ENCODE results near the gene PHF11. TPM values are rescaled to one million over a fixed set of nuclear protein-coding genes. Genes with fewer than 3 reads are reported as not detected.

PHF11 gene
- total and polyA plus RNA-seq, 2 experiments from 2014 or later: 7.4 to 13.5 TPM

DNA sequence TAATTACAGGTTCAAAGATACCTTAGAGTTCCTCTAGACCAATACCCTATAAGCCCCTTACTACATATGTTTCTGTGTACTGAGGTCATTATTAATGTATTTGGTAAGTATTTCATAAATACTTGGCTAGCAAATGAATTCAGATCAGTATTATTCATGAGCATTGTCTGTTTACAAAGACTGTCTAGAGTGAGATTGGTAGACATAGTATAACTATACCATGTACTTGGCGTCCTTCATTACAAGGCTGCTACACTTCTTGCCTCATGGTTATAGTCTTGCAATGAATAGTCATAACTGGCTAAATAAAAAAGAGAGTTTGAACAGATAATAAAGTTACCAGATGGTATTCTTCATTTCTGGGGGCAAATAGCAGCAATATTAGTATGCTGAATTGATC lies 39.6 kb upstream of the PHF11 start (continued):
- TF ChIP-seq, protein P1, sequence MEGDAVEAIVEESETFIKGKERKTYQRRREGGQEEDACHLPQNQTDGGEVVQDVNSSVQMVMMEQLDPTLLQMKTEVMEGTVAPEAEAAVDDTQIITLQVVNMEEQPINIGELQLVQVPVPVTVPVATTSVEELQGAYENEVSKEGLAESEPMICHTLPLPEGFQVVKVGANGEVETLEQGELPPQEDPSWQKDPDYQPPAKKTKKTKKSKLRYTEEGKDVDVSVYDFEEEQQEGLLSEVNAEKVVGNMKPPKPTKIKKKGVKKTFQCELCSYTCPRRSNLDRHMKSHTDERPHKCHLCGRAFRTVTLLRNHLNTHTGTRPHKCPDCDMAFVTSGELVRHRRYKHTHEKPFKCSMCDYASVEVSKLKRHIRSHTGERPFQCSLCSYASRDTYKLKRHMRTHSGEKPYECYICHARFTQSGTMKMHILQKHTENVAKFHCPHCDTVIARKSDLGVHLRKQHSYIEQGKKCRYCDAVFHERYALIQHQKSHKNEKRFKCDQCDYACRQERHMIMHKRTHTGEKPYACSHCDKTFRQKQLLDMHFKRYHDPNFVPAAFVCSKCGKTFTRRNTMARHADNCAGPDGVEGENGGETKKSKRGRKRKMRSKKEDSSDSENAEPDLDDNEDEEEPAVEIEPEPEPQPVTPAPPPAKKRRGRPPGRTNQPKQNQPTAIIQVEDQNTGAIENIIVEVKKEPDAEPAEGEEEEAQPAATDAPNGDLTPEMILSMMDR (conservative IDR thresholded peaks at IDR 0.05; ENCODE audit: low read depth in 2 of 2): no peak
- TF ChIP-seq ZNF114 (CRISPR knock-in tag; IDR thresholded peaks at IDR 0.05): no peak
- TF ChIP-seq, protein P2, sequence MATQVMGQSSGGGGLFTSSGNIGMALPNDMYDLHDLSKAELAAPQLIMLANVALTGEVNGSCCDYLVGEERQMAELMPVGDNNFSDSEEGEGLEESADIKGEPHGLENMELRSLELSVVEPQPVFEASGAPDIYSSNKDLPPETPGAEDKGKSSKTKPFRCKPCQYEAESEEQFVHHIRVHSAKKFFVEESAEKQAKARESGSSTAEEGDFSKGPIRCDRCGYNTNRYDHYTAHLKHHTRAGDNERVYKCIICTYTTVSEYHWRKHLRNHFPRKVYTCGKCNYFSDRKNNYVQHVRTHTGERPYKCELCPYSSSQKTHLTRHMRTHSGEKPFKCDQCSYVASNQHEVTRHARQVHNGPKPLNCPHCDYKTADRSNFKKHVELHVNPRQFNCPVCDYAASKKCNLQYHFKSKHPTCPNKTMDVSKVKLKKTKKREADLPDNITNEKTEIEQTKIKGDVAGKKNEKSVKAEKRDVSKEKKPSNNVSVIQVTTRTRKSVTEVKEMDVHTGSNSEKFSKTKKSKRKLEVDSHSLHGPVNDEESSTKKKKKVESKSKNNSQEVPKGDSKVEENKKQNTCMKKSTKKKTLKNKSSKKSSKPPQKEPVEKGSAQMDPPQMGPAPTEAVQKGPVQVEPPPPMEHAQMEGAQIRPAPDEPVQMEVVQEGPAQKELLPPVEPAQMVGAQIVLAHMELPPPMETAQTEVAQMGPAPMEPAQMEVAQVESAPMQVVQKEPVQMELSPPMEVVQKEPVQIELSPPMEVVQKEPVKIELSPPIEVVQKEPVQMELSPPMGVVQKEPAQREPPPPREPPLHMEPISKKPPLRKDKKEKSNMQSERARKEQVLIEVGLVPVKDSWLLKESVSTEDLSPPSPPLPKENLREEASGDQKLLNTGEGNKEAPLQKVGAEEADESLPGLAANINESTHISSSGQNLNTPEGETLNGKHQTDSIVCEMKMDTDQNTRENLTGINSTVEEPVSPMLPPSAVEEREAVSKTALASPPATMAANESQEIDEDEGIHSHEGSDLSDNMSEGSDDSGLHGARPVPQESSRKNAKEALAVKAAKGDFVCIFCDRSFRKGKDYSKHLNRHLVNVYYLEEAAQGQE (IDR thresholded peaks at IDR 0.05; ENCODE audit: unreplicated experiment): no peak
- no peak for TF ChIP-seq EZH2 (IDR thresholded peaks at IDR 0.05; ENCODE audit: low read depth, unreplicated experiment)

DNA sequence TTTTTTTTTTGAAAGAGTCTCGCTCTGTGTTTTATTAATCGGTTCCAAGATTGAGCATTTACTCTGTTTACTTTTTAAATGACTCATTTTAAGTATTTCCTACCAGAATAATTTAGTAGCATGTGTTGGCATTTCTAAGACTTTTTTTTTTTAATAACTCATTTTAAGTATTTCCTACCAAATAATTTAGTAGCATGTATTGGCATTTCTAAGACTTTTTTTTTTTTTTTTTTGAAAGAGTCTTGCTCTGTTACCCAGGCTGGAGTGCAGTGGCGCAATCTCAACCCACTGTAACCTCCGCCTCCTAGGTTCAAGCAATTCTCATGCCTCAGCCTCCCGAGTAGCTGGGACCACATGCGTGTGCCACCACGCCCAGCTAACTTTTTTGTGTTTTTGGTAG lies 38.5 kb upstream of the PHF11 start:
- H3K79me2 ChIP-seq (replicated peaks; ENCODE audit: insufficient read depth): no peaks in the 10 kb centered on the region
- peaks cover 4% of the 10 kb centered on the region; the same call in 1 of the 2 replicates for H3K36me3 ChIP-seq (ENCODE audit: insufficient read depth)
- no peaks in the 10 kb centered on the region for H3K27me3 Mint-ChIP-seq (ENCODE audit: insufficient read depth, low read depth, poor library complexity)
- no peak overlapping the region for H3K4me2 ChIP-seq
- no peaks in the 10 kb centered on the region for H3K9me2 ChIP-seq (ENCODE audit: insufficient read depth)
- no peak overlapping the region for H2AFZ ChIP-seq
- H3K4me3 ChIP-seq: no peak overlapping the region
- peaks cover 7% of the 10 kb centered on the region; the same call in 2 of the 3 replicates for H3K9me3 Mint-ChIP-seq
- no peak overlapping the region for H3K27ac Mint-ChIP-seq
- ATAC-seq (no peak), DNase-seq (ENCODE audit: low spot score) (no peak)
- H4K20me1 ChIP-seq (replicated peaks; ENCODE audit: insufficient read depth): no peaks in the 10 kb centered on the region
- no peaks in the 10 kb centered on the region for H3F3A ChIP-seq (replicated peaks; ENCODE audit: low read depth)
- H3K4me3 Mint-ChIP-seq: no peak overlapping the region
- H3K4me1 Mint-ChIP-seq: peaks cover 3% of the 10 kb centered on the region; the same call in 2 of the 3 replicates
- H3K36me3 Mint-ChIP-seq (ENCODE audit: low read depth): peaks cover 16% of the 10 kb centered on the region
- TF ChIP-seq, protein P2 (IDR thresholded peaks at IDR 0.05; ENCODE audit: unreplicated experiment): no peak
- no peaks in the 10 kb centered on the region for H3K27me3 ChIP-seq (ENCODE audit: insufficient read depth)
- no peaks in the 10 kb centered on the region for H3K4me1 ChIP-seq (ENCODE audit: insufficient read depth)
- H3K27ac ChIP-seq (ENCODE audit: low read depth): no peak overlapping the region

Measured in GM23338 (cell line).